Breast epithelium (tissue), 4 donors: Measurements from ENCODE around the gene POC5. TPM values are rescaled to one million over a fixed set of nuclear protein-coding genes. Genes with fewer than 3 reads are reported as not detected.

Experiments
- DNase-seq, 2 donors: peaks; one replicate each; pipeline ENCODE4 v3.0.0-alpha.2; 2019; ENCODE audit warnings: low spot score in 2 of 2
- H3K27ac ChIP-seq, 2 donors: fragments of 200-600 bp; sonication (generic) in 1 of 2; one replicate each; pipeline ENCODE4 v1.5.1; 2016 to 2019; ENCODE audit warnings: mild to moderate bottlenecking in 1 of 2
- H3K27me3 ChIP-seq, 2 donors: fragments of 200-600 bp; sonication (generic) in 1 of 2; one replicate each; pipeline versions ENCODE4 v1.5.1 to v1.6.0; 2017 to 2019; ENCODE audit warnings: control low read depth in 1 of 2, mild to moderate bottlenecking in 1 of 2
- H3K36me3 ChIP-seq: fragments of 200-600 bp; one replicate; pipeline ENCODE4 v1.5.1; 2019
- H3K4me1 ChIP-seq, 2 donors: fragments of 200-600 bp; sonication (generic); one replicate each; pipeline ENCODE4 v1.5.1; 2016 to 2019; ENCODE audit warnings: control low read depth in 1 of 2
- H3K4me3 ChIP-seq, 3 donors: fragments of 200-600 bp; sonication (generic); 1 replicate in 2 of 3; 2 replicates in 1 of 3; pipeline ENCODE4 v1.5.1; 2016 to 2019; ENCODE audit warnings: mild to moderate bottlenecking in 3 of 3, moderate library complexity in 2 of 3
- H3K9me3 ChIP-seq, 2 donors: fragments of 200-600 bp; sonication (generic) in 1 of 2; one replicate each; pipeline ENCODE4 v1.5.1; 2016 to 2019; ENCODE audit warnings: control low read depth in 1 of 2
- POLR2A ChIP-seq: fragments of 450-650 bp; IDR thresholded peaks from one replicate; pipeline ENCODE4 v1.6.1; 2016; ENCODE audit warnings: antibody characterized with exemption, mild to moderate bottlenecking, moderate library complexity
- POLR2AphosphoS5 ChIP-seq, 3 donors: sonication (generic); formaldehyde crosslinking; IDR thresholded peaks; one replicate each; pipeline ENCODE4 v1.6.1; 2017; ENCODE audit warnings: antibody characterized with exemption in 3 of 3
- intact Hi-C: fragments of 100-400 bp; cut with DNase I; formaldehyde crosslinking; loops from one replicate; pipeline ENCODE4 v1.15.1; 2023; ENCODE audit warnings: low total_unique reads
- total RNA-seq, 3 donors: library from RNA; depleted of rRNA; stranded (reverse); fragments of >200 nt; gene quantifications; one replicate each; pipeline ENCODE4 v1.1.0, GENCODE V29; 2016
- TF ChIP-seq, protein P1 (sequence below), 3 donors: fragments of 450-650 bp; IDR thresholded peaks; one replicate each; pipeline ENCODE4 v1.5.1; 2016 to 2017; ENCODE audit warnings: antibody characterized with exemption in 3 of 3, mild to moderate bottlenecking in 3 of 3, moderate library complexity in 3 of 3

Gene POC5
- total RNA-seq, 3 donors from 2014 or later = 8.2 to 22.9 (median 18.9) TPM

DNA sequence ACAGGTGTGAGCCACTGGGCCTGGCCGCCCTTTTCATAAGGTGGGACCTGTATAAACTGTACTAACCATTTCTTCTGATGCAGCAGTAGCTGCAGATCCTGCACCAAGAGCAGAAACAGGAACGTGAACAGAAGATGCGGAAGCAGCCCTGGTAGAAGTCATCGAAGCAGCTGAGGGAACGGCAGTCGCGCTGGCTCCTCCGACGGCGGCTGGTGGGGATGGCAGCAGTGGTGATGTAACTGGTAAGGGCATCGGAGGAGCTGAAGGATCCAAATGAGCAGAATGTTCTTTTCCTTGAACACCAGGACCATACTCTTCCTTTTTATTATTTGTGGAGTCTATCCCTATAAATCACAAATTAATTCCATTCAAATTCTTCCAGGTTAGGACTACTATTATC, 32.1 kb downstream of the POC5 start:
- Histone ChIP-seq H3K4me1 (no peaks in the 10 kb centered on the region), H3K27ac (no peak overlapping the region), H3K36me3 (peaks cover 5% of the 10 kb centered on the region), H3K9me3 (no peaks in the 10 kb centered on the region), H3K27me3 (no peaks in the 10 kb centered on the region), H3K4me3 (no peak overlapping the region)
- TF ChIP-seq POLR2A = no peak
- TF ChIP-seq POLR2AphosphoS5 (IDR thresholded peaks at IDR 0.05) = no peak
- TF ChIP-seq, protein P1, sequence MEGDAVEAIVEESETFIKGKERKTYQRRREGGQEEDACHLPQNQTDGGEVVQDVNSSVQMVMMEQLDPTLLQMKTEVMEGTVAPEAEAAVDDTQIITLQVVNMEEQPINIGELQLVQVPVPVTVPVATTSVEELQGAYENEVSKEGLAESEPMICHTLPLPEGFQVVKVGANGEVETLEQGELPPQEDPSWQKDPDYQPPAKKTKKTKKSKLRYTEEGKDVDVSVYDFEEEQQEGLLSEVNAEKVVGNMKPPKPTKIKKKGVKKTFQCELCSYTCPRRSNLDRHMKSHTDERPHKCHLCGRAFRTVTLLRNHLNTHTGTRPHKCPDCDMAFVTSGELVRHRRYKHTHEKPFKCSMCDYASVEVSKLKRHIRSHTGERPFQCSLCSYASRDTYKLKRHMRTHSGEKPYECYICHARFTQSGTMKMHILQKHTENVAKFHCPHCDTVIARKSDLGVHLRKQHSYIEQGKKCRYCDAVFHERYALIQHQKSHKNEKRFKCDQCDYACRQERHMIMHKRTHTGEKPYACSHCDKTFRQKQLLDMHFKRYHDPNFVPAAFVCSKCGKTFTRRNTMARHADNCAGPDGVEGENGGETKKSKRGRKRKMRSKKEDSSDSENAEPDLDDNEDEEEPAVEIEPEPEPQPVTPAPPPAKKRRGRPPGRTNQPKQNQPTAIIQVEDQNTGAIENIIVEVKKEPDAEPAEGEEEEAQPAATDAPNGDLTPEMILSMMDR (IDR thresholded peaks at IDR 0.05) = no peak
- DNase-seq = no peak
- intact Hi-C loops = no loop called here

DNA sequence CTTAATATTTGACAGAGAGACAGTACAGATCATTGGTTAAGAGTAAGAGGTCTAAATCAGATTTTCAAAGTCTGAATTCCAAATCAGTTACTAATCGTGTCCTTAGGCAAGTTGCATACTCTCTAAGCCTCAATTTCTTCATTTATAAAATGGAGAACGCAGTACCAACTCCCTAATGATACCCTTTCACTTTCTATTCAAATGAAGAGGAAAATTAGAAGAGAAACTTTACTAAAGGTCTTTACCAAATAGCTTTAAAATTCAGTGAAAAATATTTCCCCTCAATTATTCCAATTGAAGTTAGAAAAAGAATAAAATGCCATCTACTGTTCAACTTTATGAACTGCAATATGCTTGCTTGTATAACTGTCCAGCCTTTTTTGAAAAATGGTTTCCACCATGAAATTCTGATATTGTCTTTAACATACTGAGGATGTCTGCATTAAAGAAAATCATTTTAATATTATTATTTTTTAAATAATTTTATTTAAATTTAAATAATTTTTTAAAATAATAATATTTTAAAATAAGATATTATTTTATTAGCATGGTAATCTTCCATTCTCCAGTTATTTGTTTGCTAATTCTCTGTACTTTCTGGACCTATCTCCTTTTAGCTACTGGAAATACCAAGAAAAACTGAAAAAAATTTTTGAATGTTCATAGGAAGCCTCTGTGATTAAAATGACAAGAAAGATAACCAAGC, 36.0 kb downstream of the POC5 start:
- Histone ChIP-seq H3K36me3 (no peaks in the 10 kb centered on the region), H3K4me1 (no peaks in the 10 kb centered on the region), H3K27ac (no peak overlapping the region), H3K9me3 (no peaks in the 10 kb centered on the region), H3K4me3 (no peak overlapping the region), H3K27me3 (no peaks in the 10 kb centered on the region)
- DNase-seq = no peak
- TF ChIP-seq, protein P1 (IDR thresholded peaks at IDR 0.05) = peak; percentile 30 to 75 (median 63)
- no peak for TF ChIP-seq POLR2AphosphoS5 (IDR thresholded peaks at IDR 0.05)
- intact Hi-C loops = no loop called here

DNA sequence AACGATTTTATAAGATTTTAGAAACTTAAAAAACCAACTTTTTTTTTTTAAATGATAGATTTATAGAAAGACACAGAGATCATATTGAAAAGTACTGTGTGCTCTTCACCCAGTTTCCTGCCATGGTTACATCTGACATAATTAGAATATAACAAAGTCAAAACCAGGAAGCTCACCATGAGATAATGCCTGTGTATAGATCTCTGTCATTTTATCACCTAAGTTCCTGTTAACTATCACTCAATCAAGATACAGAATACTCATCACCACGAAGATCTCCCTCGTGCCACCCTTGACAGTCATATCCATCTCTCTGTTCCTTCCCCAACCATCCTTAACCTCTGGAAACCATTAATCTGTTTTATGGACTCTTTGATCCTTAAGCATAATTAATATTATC, 39.1 kb downstream of the POC5 start:
- H3K4me3 ChIP-seq = no peak overlapping the region
- H3K27ac ChIP-seq = no peak overlapping the region
- H3K27me3 ChIP-seq = no peaks in the 10 kb centered on the region
- H3K36me3 ChIP-seq = no peaks in the 10 kb centered on the region
- TF ChIP-seq, protein P1 (IDR thresholded peaks at IDR 0.05) = no peak
- TF ChIP-seq POLR2AphosphoS5 (IDR thresholded peaks at IDR 0.05) (no peak), POLR2A (no peak)
- H3K4me1 ChIP-seq = no peaks in the 10 kb centered on the region
- no peaks in the 10 kb centered on the region for H3K9me3 ChIP-seq
- intact Hi-C loops = no loop called here
- DNase-seq = no peak

DNA sequence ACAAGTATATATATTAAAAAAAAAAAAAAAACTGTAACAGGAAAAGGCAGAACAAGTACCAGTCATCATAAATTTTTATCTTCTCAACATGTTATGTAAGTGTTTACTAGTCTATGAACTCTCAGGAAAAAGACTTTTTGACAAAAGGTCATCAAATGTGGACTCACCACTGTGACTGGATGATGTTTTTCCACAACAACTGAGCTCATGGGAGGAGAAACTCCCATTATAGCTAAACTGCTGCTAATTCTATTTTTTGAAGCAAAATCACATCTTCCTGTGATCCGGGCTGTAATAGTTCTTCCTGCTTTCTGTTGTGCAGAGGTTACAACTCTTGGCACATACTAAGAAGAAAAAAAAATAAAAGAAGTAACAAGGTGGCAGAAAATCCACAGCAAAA, 39.6 kb downstream of the POC5 start:
- no peak overlapping the region for H3K27ac ChIP-seq
- no peak overlapping the region for H3K4me3 ChIP-seq
- TF ChIP-seq POLR2AphosphoS5 (IDR thresholded peaks at IDR 0.05) (no peak), POLR2A (no peak)
- TF ChIP-seq, protein P1 (IDR thresholded peaks at IDR 0.05) = no peak
- no peak for DNase-seq
- no peaks in the 10 kb centered on the region for H3K9me3 ChIP-seq
- no peaks in the 10 kb centered on the region for H3K27me3 ChIP-seq
- no peaks in the 10 kb centered on the region for H3K36me3 ChIP-seq
- intact Hi-C loops = no loop called here
- no peaks in the 10 kb centered on the region for H3K4me1 ChIP-seq

GRCh38 chr5:75675783-75676182, 41.5 kb downstream of the POC5 start:
- H3K9me3 ChIP-seq = no peaks in the 10 kb centered on the region
- H3K27ac ChIP-seq = no peak overlapping the region
- no peaks in the 10 kb centered on the region for H3K27me3 ChIP-seq
- DNase-seq = no peak
- no peaks in the 10 kb centered on the region for H3K36me3 ChIP-seq
- H3K4me3 ChIP-seq = no peak overlapping the region
- no peaks in the 10 kb centered on the region for H3K4me1 ChIP-seq
- TF ChIP-seq POLR2AphosphoS5 (IDR thresholded peaks at IDR 0.05) = no peak
- TF ChIP-seq, protein P1 (IDR thresholded peaks at IDR 0.05) = no peak
- no peak for TF ChIP-seq POLR2A
- intact Hi-C loops = no loop called here
